T-helper 1 cell treated with Interleukin-12 subunit alpha and Interleukin-12 subunit beta and Interleukin-4 antibody, amounts not matched to agents 30 μg/mL and 1 μg/mL, for 36 hours (primary cell): Measurements from ENCODE around the gene RNF187.
"Not testable (repeated sequence)": the region's sequence is repeated elsewhere in the genome, so short reads cannot be mapped to it uniquely, and the experiment has no call there.

Experiments
- H3K27ac Mint-ChIP-seq: one replicate; pipeline ENCODE4 v1.8.0; 2021; ENCODE audit warnings: mild to moderate bottlenecking, mixed read lengths
- H3K27me3 Mint-ChIP-seq: one replicate; pipeline ENCODE4 v1.8.0; 2021; ENCODE audit warnings: low read depth, mixed read lengths
- H3K36me3 Mint-ChIP-seq: one replicate; pipeline ENCODE4 v1.8.0; 2021; ENCODE audit warnings: low read depth, mixed read lengths
- H3K4me1 Mint-ChIP-seq: one replicate; pipeline ENCODE4 v1.8.0; 2021; ENCODE audit warnings: low read depth, mixed read lengths
- H3K4me3 Mint-ChIP-seq: one replicate; pipeline ENCODE4 v1.8.0; 2021; ENCODE audit warnings: mild to moderate bottlenecking, moderate library complexity, mixed read lengths
- H3K9me3 Mint-ChIP-seq: one replicate; pipeline ENCODE4 v1.8.0; 2021; ENCODE audit warnings: mixed read lengths

Gene RNF187

GRCh38 chr1:228468188-228468587 is 19.0 kb upstream of the RNF187 start:
- peaks cover 47% of the 10 kb centered on the region for H3K4me1 Mint-ChIP-seq
- peaks cover 25% of the 10 kb centered on the region for H3K27me3 Mint-ChIP-seq
- not testable (repeated sequence) for H3K36me3 Mint-ChIP-seq, H3K9me3 Mint-ChIP-seq, H3K27ac Mint-ChIP-seq, H3K4me3 Mint-ChIP-seq

- Mint-ChIP-seq H3K4me3 (no peak overlapping the region), H3K27ac (no peak overlapping the region), H3K27me3 (peaks cover 25% of the 10 kb centered on the region), H3K36me3 (no peaks in the 10 kb centered on the region), H3K4me1 (peaks cover 43% of the 10 kb centered on the region), H3K9me3 (no peaks in the 10 kb centered on the region)
Observed at GRCh38 chr1:228469413-228470162, 17.6 kb upstream of the RNF187 start.

- no peak overlapping the region for H3K27ac Mint-ChIP-seq
- no peaks in the 10 kb centered on the region for H3K9me3 Mint-ChIP-seq
- peaks cover 32% of the 10 kb centered on the region for H3K27me3 Mint-ChIP-seq
- no peaks in the 10 kb centered on the region for H3K36me3 Mint-ChIP-seq
- H3K4me1 Mint-ChIP-seq: peaks cover 27% of the 10 kb centered on the region
- no peak overlapping the region for H3K4me3 Mint-ChIP-seq
Observed at GRCh38 chr1:228471154-228471761, 15.9 kb upstream of the RNF187 start.

- Mint-ChIP-seq H3K9me3 (no peaks in the 10 kb centered on the region), H3K4me3 (no peak overlapping the region), H3K4me1 (peaks cover 20% of the 10 kb centered on the region), H3K36me3 (no peaks in the 10 kb centered on the region), H3K27ac (peak overlapping the region; percentile 23), H3K27me3 (peaks cover 32% of the 10 kb centered on the region)
Observed at GRCh38 chr1:228471762-228472398, 15.3 kb upstream of the RNF187 start.

- H3K27me3 Mint-ChIP-seq: peaks cover 30% of the 10 kb centered on the region
- H3K27ac Mint-ChIP-seq: peak overlapping the region; percentile 21
- no peaks in the 10 kb centered on the region for H3K9me3 Mint-ChIP-seq
- H3K4me3 Mint-ChIP-seq: no peak overlapping the region
- H3K4me1 Mint-ChIP-seq: peaks cover 17% of the 10 kb centered on the region
- H3K36me3 Mint-ChIP-seq: no peaks in the 10 kb centered on the region
Observed at GRCh38 chr1:228472655-228473054, 14.5 kb upstream of the RNF187 start.

GRCh38 chr1:228474507-228474906 is 12.7 kb upstream of the RNF187 start:
- Mint-ChIP-seq H3K4me1 (peaks cover 30% of the 10 kb centered on the region), H3K36me3 (no peaks in the 10 kb centered on the region), H3K9me3 (no peaks in the 10 kb centered on the region), H3K27me3 (peaks cover 15% of the 10 kb centered on the region), H3K27ac (no peak overlapping the region), H3K4me3 (no peak overlapping the region)

- H3K9me3 Mint-ChIP-seq: no peaks in the 10 kb centered on the region
- peaks cover 38% of the 10 kb centered on the region for H3K4me1 Mint-ChIP-seq
- H3K36me3 Mint-ChIP-seq: no peaks in the 10 kb centered on the region
- peaks cover 14% of the 10 kb centered on the region for H3K27me3 Mint-ChIP-seq
- no peak overlapping the region for H3K27ac Mint-ChIP-seq
- no peak overlapping the region for H3K4me3 Mint-ChIP-seq
Observed at GRCh38 chr1:228475812-228476211, 11.4 kb upstream of the RNF187 start.

GRCh38 chr1:228477263-228477662 is 9.9 kb upstream of the RNF187 start:
- Mint-ChIP-seq H3K36me3 (no peaks in the 10 kb centered on the region), H3K27ac (no peak overlapping the region), H3K4me3 (no peak overlapping the region), H3K27me3 (peaks cover 12% of the 10 kb centered on the region), H3K4me1 (peaks cover 35% of the 10 kb centered on the region), H3K9me3 (no peaks in the 10 kb centered on the region)

- Mint-ChIP-seq H3K27ac (no peak overlapping the region), H3K4me3 (peak overlapping the region; percentile 7), H3K9me3 (no peaks in the 10 kb centered on the region), H3K4me1 (peaks cover 28% of the 10 kb centered on the region), H3K36me3 (no peaks in the 10 kb centered on the region), H3K27me3 (peaks cover 12% of the 10 kb centered on the region)
Observed at GRCh38 chr1:228478326-228478725, 8.9 kb upstream of the RNF187 start.

GRCh38 chr1:228478912-228479711 is 8.1 kb upstream of the RNF187 start:
- H3K27me3 Mint-ChIP-seq: peaks cover 12% of the 10 kb centered on the region

GRCh38 chr1:228483789-228484188 is 3.4 kb upstream of the RNF187 start:
- H3K27me3 Mint-ChIP-seq: peaks cover 5% of the 10 kb centered on the region
- no peak overlapping the region for H3K27ac Mint-ChIP-seq
- peaks cover 2% of the 10 kb centered on the region for H3K36me3 Mint-ChIP-seq
- peaks cover 25% of the 10 kb centered on the region for H3K4me1 Mint-ChIP-seq
- H3K4me3 Mint-ChIP-seq: no peak overlapping the region
- H3K9me3 Mint-ChIP-seq: no peaks in the 10 kb centered on the region

More at GRCh38 chr1:228478912-228479711, 8.1 kb upstream of the RNF187 start:
- Mint-ChIP-seq H3K4me1 (peaks cover 23% of the 10 kb centered on the region), H3K27ac (peak overlapping the region; percentile 63), H3K4me3 (peak overlapping the region; percentile 55), H3K36me3 (no peaks in the 10 kb centered on the region), H3K9me3 (no peaks in the 10 kb centered on the region)

GRCh38 chr1:228486596-228487335 is 416 bp upstream of the RNF187 start:
- H3K27ac Mint-ChIP-seq: peak overlapping the region; percentile 98
- H3K9me3 Mint-ChIP-seq: no peaks in the 10 kb centered on the region
- peaks cover 21% of the 10 kb centered on the region for H3K36me3 Mint-ChIP-seq
- H3K4me1 Mint-ChIP-seq: peaks cover 29% of the 10 kb centered on the region
- H3K27me3 Mint-ChIP-seq: no peaks in the 10 kb centered on the region
- H3K4me3 Mint-ChIP-seq: peak overlapping the region; percentile 96

- Mint-ChIP-seq H3K4me3 (peak overlapping the region; percentile 94), H3K27me3 (no peaks in the 10 kb centered on the region), H3K9me3 (no peaks in the 10 kb centered on the region), H3K27ac (peak overlapping the region; percentile 93), H3K4me1 (peaks cover 29% of the 10 kb centered on the region), H3K36me3 (peaks cover 31% of the 10 kb centered on the region)
Observed at GRCh38 chr1:228488125-228488817, 1.1 kb downstream of the RNF187 start.
